Ramos (cell line): ENCODE measurements around the gene ATXN7L1.

Experiments used
- in situ Hi-C: fragments of 300-500 bp; cut with MboI; formaldehyde crosslinking; loops from one replicate; pipeline ENCODE4 v1.14.3; 2022; ENCODE audit warnings: low sequenced_read_pairs; ENCODE audit not compliant: unreplicated experiment

Gene ATXN7L1, protein sequence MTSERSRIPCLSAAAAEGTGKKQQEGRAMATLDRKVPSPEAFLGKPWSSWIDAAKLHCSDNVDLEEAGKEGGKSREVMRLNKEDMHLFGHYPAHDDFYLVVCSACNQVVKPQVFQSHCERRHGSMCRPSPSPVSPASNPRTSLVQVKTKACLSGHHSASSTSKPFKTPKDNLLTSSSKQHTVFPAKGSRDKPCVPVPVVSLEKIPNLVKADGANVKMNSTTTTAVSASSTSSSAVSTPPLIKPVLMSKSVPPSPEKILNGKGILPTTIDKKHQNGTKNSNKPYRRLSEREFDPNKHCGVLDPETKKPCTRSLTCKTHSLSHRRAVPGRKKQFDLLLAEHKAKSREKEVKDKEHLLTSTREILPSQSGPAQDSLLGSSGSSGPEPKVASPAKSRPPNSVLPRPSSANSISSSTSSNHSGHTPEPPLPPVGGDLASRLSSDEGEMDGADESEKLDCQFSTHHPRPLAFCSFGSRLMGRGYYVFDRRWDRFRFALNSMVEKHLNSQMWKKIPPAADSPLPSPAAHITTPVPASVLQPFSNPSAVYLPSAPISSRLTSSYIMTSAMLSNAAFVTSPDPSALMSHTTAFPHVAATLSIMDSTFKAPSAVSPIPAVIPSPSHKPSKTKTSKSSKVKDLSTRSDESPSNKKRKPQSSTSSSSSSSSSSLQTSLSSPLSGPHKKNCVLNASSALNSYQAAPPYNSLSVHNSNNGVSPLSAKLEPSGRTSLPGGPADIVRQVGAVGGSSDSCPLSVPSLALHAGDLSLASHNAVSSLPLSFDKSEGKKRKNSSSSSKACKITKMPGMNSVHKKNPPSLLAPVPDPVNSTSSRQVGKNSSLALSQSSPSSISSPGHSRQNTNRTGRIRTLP

GRCh38 chr7:105876091-105876963 lies at the start of gene ATXN7L1:
Gene ATXN7L1, minus strand, starts transcription at chr7:105876599. Its CDS starts 41 bp downstream, at chr7:105876558.
- in situ Hi-C loops, result no loop called here

- in situ Hi-C loops, result no loop called here
Observed at GRCh38 chr7:105926131-105926530, 49.7 kb upstream of the ATXN7L1 start.

GRCh38 chr7:105924945-105925344 lies 48.5 kb upstream of the ATXN7L1 start:
- in situ Hi-C loops, result no loop called here

DNA sequence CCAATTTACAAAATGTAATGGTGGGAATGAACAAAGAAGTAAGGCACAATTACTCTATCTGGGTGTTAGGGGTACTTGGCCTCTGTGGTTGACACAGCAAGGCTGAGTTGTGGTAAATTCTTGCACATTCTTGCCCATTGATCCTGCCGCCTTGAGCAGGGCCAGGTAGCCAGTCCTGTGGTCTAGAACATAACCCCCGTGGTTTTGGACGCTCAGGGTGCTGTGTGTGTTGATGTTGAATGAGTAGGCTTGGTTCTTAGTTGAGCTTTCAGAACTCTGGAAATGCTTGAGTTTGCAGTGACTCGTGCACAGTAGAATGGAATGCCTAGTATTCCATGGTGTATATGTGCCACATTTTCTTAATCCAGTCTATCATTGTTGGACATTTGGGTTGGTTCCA lies 44.4 kb upstream of the ATXN7L1 start:
- in situ Hi-C loops, result no loop called here

- in situ Hi-C loops, result no loop called here
Observed at GRCh38 chr7:105917659-105918058, 41.3 kb upstream of the ATXN7L1 start.

DNA sequence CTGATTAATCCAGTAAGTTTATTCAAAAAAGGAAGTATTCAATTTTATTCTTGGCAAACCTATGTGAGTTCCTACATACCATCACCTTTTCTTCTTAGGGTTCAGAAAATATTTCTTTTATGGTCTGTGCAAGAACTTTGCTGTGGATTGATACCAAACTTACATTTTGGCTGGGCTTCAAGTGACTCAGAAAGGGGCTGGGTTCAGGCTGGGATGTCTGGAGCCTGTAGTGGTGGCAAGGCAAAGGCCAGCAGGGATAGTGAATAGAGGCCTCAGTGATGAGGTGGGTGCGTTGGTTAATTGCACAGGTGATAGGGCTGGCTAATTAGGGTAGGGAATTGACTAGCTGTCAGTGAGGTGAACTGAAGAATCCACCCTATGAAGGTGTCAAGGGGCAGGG lies 40.2 kb upstream of the ATXN7L1 start:
- in situ Hi-C loops, result no loop called here

DNA sequence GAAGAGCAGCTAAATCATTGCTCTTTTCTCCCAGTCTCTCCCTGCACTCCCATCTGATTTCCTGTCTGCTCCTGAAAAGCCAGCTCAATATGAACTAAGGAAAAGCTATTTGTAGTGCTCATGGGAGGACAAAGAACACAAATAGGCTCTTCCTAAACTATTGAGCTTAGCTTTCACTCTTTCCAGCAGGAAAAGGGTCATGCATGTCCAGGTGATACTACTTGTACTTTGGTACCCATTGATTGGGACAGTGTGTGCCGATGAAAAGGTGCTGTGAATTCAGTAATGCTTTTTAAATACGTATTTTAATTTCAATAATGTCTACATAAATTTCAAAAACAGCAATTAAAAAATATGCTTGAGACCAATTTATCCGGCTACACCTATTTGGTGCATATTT lies 37.5 kb upstream of the ATXN7L1 start:
- in situ Hi-C loops, result no loop called here

DNA sequence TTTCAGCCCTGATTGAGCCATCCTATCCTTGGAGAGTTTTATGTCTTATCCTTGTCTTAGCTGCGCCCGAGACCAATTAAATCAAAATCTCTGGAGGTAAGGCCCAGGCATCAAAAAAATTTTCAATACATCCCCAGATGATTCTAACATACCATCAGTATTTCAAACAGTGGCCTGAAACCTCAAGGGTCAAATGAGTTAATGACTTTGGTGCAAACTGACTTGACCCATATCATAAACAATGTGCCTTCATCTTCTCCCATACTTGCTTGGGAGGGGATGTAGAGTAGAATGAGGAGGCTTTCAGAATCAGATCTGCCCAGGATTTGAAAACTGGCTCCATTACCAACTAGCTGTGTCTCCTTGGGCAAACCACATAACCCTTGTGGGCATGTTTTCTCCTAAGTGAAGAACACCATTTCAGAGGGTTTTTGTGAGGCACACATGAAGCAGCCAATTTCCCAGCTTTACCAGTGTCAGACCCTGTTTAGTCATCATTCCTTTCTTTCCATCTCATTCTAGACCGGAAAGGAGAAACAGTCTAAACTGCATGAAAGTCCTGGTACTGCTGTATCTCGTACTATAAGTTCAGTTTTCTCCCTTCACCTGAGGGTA lies 35.7 kb upstream of the ATXN7L1 start:
- in situ Hi-C loops, result no loop called here

- in situ Hi-C loops, result no loop called here
Observed at GRCh38 chr7:105910172-105910571, 33.8 kb upstream of the ATXN7L1 start.

DNA sequence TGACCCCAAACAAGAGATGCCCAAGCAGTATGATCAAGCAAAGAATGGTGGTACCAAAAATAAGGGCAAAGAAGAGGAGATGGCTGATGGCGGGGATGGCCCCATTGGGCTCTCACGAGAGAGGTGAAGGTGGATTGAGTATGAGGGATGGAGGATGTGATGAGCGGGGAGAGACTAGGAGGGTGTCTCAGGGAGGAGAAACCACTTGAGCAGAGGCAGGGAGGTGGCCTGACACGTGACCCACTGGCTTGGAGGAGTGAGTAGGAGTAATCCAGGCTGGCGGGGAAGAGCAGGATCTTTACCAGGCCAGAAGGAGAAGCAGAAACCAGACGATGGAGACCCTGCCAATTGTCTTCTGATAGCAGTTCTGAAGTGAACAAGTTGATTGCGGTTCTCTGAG lies 33.3 kb upstream of the ATXN7L1 start:
- in situ Hi-C loops, result no loop called here

GRCh38 chr7:105907129-105907846 lies 30.9 kb upstream of the ATXN7L1 start:
- in situ Hi-C loops, result no loop called here

DNA sequence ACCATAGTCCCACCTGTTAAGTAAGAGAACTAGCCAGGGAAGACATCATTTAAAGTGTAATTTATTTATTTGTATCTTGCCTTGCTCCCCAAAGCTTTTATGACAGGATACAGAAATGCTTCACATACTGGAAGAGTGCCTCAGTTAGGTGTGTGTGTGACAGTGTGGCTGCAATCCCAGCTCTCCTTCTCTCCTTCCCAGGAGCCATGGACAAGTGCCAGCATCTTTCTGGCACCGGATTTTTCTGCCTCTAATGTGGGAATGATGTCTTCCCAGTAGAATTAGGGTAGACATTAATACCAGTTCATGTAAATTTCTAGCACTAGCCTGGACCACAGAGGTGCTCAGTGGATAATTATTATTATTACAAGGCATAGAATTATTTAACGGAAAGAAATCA lies 30.3 kb upstream of the ATXN7L1 start:
- in situ Hi-C loops, result no loop called here

GRCh38 chr7:105905910-105906568 lies 29.6 kb upstream of the ATXN7L1 start:
- in situ Hi-C loops, result no loop called here

DNA sequence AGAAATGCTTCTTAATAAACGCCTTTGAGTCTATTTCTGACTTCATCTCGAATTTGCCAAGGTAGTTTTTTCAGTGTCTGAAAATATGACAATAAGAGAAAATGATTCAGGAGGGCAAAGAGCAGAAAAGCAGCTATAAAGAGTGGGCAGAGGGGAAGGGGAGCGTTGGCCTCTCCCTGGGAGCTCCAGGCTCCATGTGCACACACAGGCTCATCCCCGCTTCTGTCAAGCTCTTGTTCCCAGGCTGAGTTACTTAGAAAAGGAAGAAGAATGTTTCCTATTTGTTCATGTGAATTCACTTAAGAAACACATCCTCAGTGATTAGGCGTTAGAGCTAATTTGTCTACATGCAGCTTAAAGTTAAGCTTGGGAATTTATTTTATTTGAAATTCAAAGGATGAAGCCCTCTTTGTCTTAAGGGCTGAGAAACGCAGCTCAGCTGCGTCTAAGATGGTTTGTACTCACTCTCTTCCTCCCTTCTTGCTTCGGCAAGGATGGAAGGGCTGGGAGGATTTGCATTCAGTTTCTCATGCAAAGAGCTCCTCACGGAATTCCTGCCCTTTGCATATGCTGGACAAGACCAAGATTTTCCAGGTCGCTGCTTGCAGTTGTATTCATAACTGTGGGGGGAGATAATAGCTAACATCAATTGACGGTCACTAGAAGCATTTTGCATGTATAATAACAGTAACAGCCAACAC lies 29.0 kb upstream of the ATXN7L1 start:
- in situ Hi-C loops, result no loop called here

DNA sequence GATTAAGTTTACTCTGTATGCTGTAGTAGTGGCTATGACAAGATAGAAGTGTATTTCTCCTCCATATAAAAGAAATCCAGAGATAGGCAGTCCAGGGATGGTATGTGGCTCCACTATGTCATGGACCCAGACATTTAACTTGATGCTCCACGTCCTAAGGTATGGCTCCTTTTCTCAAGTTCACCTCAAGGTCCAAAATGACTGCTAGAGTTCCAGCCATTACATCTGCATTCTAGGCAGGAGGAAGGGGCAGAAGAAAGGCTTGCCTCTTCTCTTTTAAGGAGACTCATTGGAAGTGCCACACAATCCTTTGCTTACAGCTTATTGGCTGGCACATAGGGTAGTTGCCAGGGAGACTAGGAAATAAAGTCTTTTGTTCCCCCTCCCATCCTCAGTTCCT lies 27.7 kb upstream of the ATXN7L1 start:
- in situ Hi-C loops, result no loop called here

DNA sequence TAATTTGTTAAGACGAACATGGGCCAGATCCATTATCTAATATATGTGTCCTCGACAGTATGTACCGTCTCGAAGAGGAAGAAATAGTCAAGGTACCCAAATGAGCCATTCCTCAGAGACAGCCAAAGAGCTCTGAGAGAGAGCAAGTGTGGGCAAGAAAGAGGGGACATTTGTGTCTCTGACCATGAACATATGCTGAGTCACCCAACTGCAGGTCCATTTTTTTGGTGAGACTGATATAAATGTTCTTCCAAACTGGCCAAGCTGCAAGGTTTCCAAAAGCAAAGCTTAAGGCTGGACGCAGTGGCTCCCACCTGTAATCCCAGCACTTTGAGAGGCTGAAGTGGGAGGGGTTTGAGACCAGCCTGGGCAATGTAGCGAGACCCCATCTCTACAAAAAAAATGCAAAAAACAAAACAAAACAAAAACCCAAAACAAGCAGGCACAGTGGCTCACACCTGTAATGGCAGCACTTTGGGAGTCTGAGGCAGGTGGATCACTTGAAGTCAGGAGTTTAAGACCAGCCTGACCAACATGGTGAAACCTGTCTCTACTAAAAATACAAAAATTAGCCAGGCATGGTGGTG lies 26.0 kb upstream of the ATXN7L1 start:
- in situ Hi-C loops, result no loop called here

DNA sequence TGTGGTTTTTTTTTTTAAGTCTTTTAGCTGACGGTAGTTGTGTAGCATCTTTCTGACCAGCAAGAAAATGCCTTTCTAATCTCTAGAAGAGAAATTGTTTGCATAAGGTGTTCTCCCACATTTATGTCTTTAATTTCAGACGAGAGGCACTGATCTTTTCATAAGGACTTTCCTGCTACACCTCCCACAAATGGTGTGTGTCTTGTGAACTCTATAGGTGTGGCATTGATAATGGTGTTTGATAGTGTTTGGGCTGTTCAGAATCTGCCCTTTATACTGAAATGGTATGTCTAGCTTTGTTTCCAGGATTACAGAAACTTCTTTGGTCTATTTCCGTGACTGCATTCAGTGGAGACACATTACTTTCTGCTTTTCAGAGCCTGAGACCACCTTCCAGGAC lies 21.6 kb upstream of the ATXN7L1 start:
- in situ Hi-C loops, result no loop called here

DNA sequence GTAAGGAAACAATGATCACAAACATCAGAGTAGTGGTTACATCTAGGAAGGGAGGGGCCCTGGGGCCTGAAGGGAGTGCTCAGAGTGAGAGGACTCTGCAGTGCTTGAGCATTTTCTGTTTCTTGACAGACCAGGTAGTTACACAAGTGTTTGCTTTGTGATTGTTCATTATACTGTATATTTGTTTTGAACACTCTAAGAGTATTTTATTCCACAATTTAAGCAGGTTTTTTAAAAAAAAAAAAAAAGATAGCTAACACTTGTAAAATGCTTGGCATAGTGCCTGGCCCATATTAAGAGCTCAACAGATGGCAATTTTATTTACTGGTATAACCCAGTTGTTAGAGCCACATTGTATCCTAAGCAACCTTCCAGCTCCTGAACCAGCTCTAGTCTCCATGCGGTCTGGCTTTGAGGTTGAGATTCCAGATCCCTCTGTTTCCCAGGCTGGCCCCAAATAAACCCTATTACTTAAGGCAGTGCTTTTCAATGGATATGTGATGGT lies 20.1 kb upstream of the ATXN7L1 start:
- in situ Hi-C loops, result no loop called here
